Epithelial cell of esophagus (primary cell): ENCODE measurements around the gene GAS2L3.

Experiments used
- DNase-seq: peaks from one replicate; pipeline ENCODE4 v3.0.0; 2010; ENCODE audit warnings: low read depth
- H3K4me3 ChIP-seq: 2 replicates; pipeline ENCODE4 v1.5.1; 2011; ENCODE audit warnings: mild to moderate bottlenecking, low read length, control low read depth
- TF ChIP-seq, protein P1 (sequence below): IDR thresholded peaks from 2 replicates; pipeline ENCODE4 v1.5.1; 2011; ENCODE audit warnings: low read depth, mild to moderate bottlenecking, low read length, control low read depth, inconsistent platforms; ENCODE audit not compliant: insufficient read depth; ENCODE audit errors: missing control alignments

The GAS2L3 gene

DNA sequence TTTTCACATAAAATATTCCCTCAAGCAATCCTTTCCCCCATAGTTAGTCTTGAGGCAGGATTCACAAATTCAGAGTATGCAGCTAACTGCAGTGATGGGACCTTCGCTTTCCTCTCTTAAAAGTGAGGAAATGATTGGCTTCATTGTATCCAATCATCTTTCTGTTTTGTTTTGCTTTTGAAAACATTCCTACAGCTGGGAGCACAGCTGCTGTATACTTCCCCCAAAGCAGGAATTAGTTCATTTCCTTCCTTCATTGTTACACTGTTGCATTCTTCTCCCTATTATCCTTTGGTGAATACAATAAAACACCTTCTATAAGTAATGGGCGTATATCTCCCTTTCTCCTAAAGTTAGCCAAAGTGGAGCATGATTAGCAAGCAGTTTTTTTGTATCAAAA lies 9.4 kb upstream of the GAS2L3 start:
- H3K4me3 ChIP-seq: no peak overlapping the region
- no peak for DNase-seq
- TF ChIP-seq, protein P1, sequence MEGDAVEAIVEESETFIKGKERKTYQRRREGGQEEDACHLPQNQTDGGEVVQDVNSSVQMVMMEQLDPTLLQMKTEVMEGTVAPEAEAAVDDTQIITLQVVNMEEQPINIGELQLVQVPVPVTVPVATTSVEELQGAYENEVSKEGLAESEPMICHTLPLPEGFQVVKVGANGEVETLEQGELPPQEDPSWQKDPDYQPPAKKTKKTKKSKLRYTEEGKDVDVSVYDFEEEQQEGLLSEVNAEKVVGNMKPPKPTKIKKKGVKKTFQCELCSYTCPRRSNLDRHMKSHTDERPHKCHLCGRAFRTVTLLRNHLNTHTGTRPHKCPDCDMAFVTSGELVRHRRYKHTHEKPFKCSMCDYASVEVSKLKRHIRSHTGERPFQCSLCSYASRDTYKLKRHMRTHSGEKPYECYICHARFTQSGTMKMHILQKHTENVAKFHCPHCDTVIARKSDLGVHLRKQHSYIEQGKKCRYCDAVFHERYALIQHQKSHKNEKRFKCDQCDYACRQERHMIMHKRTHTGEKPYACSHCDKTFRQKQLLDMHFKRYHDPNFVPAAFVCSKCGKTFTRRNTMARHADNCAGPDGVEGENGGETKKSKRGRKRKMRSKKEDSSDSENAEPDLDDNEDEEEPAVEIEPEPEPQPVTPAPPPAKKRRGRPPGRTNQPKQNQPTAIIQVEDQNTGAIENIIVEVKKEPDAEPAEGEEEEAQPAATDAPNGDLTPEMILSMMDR: no peak

DNA sequence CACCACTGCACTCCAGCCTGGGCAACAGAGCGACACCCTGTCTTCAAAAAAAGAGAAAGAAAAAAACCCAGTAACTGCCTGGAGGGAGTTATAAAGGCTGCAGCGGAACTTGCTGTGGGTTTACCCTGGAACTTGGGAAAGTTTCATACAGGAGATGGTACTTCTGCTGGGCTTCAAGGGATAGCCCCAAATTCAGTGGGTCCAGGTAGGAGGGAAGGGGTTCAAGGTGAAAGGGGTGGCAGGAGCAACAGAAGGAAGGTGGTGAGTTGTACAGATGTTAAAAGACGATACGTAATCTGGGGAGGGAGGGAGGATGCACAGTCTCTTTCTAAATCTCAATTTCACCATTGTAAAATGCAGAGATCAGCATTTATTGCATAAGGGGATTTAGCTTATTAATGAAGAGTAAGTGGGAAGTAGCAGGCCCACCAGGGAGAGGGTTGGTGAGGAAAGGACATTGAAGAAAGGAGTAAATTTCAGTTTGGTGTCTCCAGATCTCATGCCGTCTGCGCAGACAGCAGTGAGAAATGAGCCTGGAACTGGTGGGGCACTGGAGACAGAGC lies 8.5 kb upstream of the GAS2L3 start:
- no peak for DNase-seq
- H3K4me3 ChIP-seq: no peak overlapping the region
- TF ChIP-seq, protein P1: no peak

DNA sequence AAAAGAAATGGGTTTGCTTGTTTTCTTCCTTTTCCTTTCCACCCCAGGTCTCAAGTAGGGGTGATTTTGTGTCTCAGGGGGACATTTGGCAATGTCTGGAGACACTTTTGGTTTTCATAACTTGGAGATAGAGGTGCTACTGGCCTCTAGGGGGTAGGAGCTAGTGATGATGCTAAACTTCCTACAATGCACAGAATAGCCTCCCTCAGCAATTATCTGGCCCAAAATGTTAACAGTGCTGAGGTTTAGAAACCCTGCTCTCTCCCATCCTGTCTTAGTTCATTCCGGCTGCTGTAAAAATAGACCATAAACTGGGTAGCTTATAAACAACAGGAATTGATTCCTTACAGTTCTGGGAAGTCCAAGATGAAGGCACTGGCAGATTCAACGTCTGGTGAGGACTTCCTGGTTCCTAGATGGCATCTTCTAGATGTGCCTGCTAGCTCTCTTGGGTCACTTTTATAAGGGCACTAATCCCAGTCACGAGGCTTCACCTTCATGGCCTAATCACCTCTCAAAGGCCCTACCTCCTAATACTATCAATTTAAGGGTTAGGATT lies 7.4 kb upstream of the GAS2L3 start:
- no peak for DNase-seq
- no peak overlapping the region for H3K4me3 ChIP-seq
- TF ChIP-seq, protein P1: no peak

DNA sequence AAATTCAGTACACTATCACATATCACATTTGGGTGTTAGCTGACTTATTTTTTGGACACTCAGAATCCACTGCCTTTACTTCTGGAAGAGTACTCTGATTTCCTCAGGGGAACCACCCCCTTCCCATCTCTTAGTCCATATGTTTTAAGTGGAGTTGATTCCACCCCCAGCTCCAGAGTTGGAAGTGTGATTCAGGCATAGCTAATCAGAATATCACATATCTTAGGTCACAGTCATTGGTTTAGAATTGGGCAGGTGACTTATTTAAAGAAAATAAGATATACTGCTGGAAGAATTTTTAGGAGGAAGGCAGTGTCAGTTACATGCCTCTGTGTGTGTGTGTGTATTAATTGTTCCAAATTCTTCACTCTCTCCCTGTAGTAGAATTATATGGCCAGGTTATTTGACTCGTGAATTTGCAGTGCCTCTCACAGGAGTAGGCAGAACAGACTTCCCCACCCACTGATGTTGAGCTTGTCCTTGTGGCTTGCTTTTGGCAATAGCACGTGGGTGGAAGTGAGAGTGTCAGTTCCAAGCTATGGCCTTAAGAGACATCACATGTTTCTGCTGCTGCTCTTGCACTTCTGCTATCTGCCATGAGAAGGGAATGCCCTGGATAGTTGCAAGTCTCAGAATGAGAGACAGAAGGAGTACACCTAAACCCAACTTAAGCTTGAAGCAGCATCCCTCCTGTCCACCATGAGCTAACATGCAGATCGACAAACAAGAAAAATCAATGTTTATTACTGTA lies 6.4 kb upstream of the GAS2L3 start:
- TF ChIP-seq, protein P1: no peak
- peak; percentile 13 for DNase-seq
- no peak overlapping the region for H3K4me3 ChIP-seq

DNA sequence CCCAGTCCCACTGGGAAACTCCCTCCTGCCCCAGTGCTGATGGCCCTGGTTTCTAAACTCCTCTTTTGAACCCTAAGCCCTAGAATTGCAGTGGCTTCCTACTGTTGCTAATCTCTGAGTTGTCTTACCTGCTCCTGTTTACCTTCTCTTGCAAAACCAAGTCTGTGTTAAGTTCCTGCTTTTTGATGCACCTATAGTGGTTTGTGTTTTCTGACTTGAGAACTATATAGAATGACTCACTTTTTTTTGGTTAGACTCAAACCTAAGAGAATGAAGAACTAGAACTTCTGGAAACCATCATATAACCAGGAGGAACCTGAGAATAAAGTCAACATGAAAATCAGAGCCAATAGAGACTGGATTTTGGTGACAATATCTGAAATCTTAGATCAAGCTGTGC lies 5.5 kb upstream of the GAS2L3 start:
- TF ChIP-seq, protein P1: no peak
- no peak overlapping the region for H3K4me3 ChIP-seq
- peak; percentile 26 for DNase-seq

DNA sequence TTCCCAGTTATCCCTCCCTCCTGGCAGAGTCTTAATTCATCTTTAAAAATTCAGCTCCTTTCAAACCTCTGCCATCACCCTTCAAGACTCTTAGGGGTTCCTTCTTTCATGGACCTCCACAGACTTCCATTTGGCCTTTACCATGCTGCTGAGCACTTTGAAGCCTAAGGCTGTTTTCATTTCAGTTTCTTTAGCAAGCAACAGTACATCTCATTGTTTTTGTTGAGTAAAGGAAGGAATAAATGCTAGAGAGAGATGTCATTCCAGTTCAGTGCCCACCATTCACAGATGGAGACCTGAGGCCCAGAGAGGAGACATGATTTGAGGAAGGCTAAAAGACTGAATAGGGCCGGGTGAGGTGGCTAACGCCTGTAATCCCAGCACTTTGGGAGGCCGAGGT lies 1.3 kb upstream of the GAS2L3 start:
- TF ChIP-seq, protein P1: no peak
- H3K4me3 ChIP-seq: no peak overlapping the region
- no peak for DNase-seq
